ENCODE measurements around the gene PPP2R2D.

PPP2R2D gene

GRCh38 chr10:131954356-131954965, 53.7 kb downstream of the PPP2R2D start:
- DNase-seq, result no peak

DNA sequence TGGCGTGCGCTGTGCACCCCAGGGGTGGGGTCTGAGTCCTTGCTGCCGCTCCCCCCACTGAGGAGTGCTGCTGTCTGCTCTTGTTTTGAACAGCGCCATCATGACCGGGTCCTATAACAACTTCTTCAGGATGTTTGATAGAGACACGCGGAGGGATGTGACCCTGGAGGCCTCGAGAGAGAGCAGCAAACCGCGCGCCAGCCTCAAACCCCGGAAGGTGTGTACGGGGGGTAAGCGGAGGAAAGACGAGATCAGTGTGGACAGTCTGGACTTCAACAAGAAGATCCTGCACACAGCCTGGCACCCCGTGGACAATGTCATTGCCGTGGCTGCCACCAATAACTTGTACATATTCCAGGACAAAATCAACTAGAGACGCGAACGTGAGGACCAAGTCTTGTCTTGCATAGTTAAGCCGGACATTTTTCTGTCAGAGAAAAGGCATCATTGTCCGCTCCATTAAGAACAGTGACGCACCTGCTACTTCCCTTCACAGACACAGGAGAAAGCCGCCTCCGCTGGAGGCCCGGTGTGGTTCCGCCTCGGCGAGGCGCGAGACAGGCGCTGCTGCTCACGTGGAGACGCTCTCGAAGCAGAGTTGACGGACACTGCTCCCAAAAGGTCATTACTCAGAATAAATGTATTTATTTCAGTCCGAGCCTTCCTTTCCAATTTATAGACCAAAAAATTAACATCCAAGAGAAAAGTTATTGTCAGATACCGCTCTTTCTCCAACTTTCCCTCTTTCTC, 55.0 kb downstream of the PPP2R2D start:
- no peak for DNase-seq

DNA sequence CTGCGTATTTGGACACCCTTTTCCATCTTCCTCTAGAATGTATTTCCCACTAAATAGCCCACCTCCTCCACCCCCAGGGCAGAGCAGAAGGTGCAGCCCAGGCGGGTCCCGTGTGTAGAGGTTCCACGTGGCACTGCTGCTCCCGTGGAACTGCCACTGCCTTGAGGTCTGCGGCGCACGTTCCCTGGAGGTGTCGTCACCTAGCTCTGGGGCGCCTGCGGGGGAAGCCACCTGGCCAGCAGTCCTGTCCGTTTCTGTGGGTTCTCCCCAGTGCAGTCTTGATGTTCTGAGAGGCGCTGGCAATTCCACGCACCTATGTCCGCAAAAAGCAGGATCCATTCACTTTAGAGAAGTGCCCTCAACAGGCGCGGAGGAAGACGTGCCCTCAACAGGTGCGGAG, 59.0 kb downstream of the PPP2R2D start:
- no peak for DNase-seq

DNA sequence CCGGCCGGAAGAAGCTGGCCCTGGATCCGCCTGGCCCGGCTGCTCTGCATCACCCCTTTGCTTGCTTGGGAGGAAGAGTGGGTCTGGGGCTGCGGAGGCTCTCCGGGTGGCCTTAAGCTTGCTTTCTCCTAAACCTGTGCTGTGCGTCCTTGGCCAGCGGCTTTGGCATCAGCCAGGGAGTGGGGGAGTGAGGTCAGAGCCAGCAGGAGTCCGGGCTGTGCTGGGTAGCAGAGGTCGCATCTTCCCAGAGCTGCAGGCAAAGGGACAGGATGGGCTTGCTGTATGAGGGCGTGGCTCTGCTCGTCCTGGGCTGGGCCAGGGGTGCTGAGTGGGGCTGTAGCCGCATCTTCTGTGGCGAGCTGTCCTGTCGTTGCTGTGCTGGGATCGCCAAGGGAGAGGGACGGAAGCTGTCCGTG, 59.8 kb downstream of the PPP2R2D start:
- DNase-seq, result no peak

DNA sequence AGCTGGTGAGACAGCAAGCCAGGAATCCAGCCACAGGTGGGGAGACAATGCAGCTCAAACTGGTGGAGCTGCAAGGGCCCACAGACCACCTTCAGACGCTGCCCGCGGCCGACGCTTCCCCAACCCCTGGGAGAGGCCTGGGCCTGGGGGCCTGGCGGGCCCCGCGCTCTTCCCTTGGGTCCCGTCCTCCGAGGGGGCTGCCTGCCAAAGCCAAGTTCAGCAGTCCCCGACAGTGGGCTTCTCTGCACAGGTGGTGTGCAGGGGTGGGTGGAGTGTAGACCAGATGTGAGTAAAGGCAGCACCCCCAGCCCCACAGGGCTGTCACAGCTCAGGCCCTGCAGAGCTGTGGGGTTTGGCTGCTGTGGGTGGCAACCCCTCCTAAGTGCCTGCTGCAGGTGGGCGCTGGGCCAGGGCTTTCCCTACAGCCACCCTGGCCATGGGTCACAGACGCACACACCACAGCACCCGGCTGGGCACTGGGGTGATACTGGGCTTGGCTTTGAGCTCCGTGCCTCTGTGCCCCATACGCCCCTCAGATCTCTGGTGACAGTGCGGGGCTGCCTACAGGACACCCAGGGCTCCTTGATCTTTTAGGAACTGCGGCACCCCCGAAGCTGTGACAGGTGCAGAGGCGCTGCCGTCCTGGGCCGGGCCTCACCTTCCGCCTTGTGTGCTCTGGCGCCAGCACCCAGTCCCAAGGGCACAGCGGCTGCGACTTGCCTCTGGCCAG, 60.4 kb downstream of the PPP2R2D start:
- DNase-seq, result no peak

- DNase-seq, result no peak
Observed at GRCh38 chr10:131961777-131962662, 61.2 kb downstream of the PPP2R2D start.

GRCh38 chr10:131963350-131963749, 62.5 kb downstream of the PPP2R2D start:
- no peak for DNase-seq

DNA sequence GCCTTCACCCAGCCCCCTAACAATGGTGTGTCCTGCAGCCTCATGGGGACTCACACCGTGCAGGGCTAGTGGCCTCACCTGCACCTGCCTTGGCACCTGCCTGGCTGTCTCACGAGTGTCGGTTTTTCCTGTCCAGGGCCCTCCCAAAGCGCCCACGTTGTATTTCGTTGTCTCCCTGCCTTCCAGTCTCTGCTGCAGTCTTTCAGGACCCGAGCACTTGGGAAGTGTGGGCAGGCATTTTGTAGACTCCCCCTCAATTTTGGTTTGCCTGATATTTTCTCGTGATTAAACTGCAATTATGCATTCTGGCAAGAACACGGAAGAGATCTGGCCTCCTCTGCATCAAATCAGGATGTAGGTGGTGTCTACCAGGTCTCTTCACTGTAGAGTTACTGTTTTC, 63.0 kb downstream of the PPP2R2D start:
- no peak for DNase-seq

DNA sequence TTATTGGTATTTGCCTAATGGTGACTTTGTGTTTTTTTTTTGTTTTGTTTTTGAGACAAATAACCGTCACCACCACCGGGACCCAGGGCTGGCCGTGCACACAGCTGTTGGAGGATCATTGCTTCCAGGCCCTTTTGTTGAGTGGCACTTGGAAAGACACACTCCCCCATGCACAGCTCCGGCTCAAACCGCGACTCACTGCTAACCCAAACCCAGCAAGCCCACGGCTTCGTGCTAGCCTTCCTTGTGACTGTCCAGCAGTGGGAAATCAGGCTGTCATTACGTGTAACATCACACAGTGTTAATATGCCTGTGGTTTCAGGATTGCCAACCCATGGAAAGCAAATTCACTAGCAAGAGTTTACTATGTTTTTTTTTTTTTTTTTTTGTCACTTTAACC, 63.5 kb downstream of the PPP2R2D start:
- no peak for DNase-seq

DNA sequence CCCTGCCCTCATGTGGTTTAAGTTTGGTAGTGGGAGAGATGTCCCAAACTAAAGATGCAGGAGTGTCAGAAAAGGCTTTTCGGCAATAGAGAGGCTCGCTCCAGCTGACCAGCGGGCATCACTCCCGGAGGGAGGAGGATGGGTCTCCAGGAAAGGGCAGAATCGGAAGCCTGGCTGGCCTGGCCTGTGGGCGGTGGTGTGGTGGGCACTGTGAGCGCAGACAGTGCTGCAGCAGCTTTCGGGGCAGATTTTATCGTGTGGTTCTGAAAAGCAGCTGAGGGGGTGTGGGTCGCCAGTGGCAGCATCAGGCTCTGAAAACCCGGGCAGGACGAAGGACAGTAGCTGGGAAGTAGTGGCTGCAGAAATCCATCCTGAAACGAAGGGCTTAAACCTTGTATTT, 68.1 kb downstream of the PPP2R2D start:
- no peak for DNase-seq

DNA sequence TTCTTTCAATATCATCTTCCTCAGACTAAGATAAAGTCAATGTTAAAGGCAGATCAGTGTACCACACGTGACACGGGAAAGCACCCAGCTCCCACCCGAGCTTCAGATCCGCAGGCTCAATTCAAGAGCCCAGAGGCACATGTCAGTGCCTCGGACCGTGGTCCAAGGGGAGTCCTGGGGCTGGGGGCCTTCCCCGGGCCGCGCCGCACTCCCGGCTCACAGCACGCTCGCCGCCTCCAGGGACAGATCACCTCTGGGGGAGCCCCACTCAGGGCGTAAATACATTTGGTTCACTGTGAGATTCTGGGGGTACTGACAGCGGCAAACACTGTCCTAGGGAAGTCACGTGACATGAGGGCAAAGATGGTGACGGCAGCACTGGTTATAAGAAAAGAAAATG, 70.1 kb downstream of the PPP2R2D start:
- DNase-seq, result no peak

DNA sequence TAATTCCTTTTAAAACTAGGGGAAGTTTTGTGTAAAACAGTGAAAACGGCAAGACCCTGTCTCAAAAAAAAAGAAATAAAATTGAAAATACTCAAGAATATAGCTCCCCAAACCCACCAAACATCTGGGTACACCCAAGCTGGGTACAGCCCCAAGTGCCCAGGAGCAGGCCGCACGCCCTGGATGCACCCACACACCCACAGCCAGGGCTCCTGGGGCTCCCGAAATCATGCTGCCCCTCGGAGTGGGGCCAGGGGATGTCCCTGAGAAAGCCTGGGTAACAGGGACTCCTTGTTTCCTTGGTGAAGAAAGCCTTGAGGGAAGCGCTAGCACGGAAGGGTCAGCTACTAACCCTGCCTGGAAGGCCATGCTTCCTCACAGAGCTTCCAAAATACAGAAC, 70.8 kb downstream of the PPP2R2D start:
- DNase-seq, result no peak

GRCh38 chr10:131972474-131973071, 71.8 kb downstream of the PPP2R2D start:
- no peak for DNase-seq

DNA sequence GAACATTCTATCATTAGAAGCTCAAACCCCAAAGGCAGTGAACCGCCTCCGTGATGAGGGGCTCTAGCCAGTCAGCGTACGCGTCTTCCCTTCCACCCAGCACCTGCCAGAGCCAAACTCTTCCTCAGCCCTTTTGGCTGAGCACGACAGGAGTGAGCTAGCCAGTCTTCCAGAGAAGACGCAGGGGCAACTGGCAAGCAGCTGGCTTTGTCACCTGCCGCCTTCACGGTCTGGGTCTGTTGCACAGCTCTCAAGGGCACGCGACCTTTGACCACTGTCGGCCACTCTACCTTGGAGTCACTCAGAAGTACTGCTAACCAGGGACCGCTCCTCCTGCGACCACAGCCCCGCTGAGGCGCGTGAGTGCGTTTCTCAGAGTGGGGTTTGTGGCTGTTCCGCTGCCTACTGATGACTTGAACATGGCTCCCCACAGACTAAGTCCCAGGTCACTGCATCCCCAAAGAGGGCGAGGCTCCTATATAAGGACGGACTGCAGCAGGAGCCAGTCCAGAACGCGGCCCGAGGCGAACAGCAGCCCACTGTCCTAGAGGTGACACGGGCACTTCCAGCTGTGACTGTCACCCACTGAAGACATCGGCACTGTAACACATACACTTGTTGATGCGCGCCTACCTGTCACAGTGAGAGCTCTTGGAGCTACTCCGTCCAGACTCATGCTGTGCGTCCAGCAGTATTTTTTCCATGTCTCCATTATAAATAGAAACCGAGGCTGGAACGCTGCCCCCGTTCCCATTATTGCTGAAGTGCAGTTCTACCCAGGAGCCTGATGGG, 72.5 kb downstream of the PPP2R2D start:
- no peak for DNase-seq

- DNase-seq, result no peak
Observed at GRCh38 chr10:131974034-131974817, 73.4 kb downstream of the PPP2R2D start.

DNA sequence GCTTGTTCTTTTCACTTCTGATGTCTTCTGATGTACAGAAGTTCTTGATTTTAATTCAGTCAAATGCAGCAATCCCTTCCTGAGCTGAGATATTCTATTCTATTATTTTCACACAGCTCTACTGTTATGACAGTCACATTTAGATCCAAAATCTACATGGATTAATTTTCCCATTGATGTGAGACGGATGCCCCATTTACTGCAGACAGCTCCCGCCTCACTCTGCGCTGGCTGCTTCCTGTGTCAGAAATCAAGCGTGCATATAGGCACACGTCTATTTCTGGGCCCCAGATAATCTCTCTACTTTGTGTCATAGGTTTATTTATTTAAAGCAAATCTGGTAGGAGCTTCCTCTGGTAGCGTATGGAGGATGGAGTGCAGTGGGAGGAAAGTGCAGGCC, 74.2 kb downstream of the PPP2R2D start:
- DNase-seq, result no peak

DNA sequence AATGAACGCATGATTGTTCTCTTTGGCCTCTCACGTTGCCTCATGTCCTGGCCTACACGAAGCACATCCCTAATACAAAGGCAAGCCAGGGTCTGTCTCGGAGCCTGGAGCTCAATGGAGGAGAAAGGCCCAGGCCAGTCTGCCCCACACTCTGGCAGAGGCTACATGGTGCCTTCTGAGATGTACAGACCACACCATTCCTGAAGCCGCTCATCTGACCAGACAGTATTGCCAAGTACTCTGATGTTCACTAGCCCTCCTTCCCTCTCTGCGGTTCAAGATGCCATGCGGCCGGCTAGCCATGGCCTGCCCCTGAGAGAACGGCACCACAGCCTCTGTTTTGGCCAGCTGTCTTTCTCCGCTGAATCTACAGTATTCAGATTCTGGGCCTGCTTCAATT, 75.0 kb downstream of the PPP2R2D start:
- DNase-seq, result no peak

GRCh38 chr10:131977323-131978096, 76.7 kb downstream of the PPP2R2D start:
- no peak for DNase-seq

GRCh38 chr10:131978366-131978765, 77.6 kb downstream of the PPP2R2D start:
- no peak for DNase-seq

GRCh38 chr10:131978851-131979250, 78.0 kb downstream of the PPP2R2D start:
- DNase-seq, result no peak
